IMR-90 (cell line): ENCODE measurements around the gene DIP2A. TPM values are rescaled to one million over a fixed set of nuclear protein-coding genes. Genes with fewer than 3 reads are reported as not detected.

ENCODE experiments used
- ATAC-seq: fragments of 200-7000 bp; cut with Tn5 transposase; 2 replicates; pipeline ENCODE4 v1.9.1; 2020; ENCODE audit warnings: low read depth, mild to moderate bottlenecking, moderate library complexity
- BruUV-seq: library from RNA; stranded (reverse); fragments of 400-500 nt; replicated peaks from 2 replicates; lab custom pipeline; 2021; lab: Mats Ljungman, UMichigan
- CTCF ChIA-PET: fragments of 300-600 bp; formaldehyde crosslinking; extraction: SDS; loops from one replicate; lab custom pipeline; 2021; ENCODE audit warnings: antibody characterized with exemption; lab: Yijun Ruan, JAX
- POLR2A ChIA-PET: fragments of 300-600 bp; sonication (Branson Sonifier 250); formaldehyde crosslinking; loops from one replicate; lab custom pipeline; 2022; ENCODE audit warnings: antibody characterized with exemption; ENCODE audit not compliant: unreplicated experiment; lab: Charles Lee
- DNase-seq: peaks from one replicate; pipeline ENCODE4 v3.0.0; 2013
- H2AFZ ChIP-seq: replicated peaks from 2 replicates; pipeline ENCODE3; 2013; ENCODE audit warnings: low read length, mild to moderate bottlenecking; ENCODE audit not compliant: poor library complexity
- H2AK5ac ChIP-seq: 2 replicates; pipeline ENCODE4 v1.6.1; 2013; ENCODE audit warnings: low read depth, low read length, inconsistent platforms
- H2AK9ac ChIP-seq: replicated peaks from 2 replicates; pipeline ENCODE3; 2013; ENCODE audit warnings: mild to moderate bottlenecking, low read depth, low read length, moderate library complexity; ENCODE audit not compliant: poor library complexity
- H2BK120ac ChIP-seq: 2 replicates; pipeline ENCODE4 v1.6.1; 2013; ENCODE audit warnings: low read depth, low read length, inconsistent platforms
- H2BK15ac ChIP-seq: 3 replicates; pipeline ENCODE4 v1.6.1; 2013; ENCODE audit warnings: low read depth, low read length, inconsistent platforms
- H2BK20ac ChIP-seq: 2 replicates; pipeline ENCODE4 v1.6.1; 2013; ENCODE audit warnings: low read depth, mild to moderate bottlenecking, inconsistent platforms, low read length, moderate library complexity
- H2BK5ac ChIP-seq: 2 replicates; pipeline ENCODE4 v1.6.1; 2013; ENCODE audit warnings: mild to moderate bottlenecking, low read depth, low read length, inconsistent platforms; ENCODE audit not compliant: poor library complexity, severe bottlenecking
- H3K14ac ChIP-seq: replicated peaks from 2 replicates; pipeline ENCODE4 v1.6.1; 2013; ENCODE audit warnings: low read depth, low read length, inconsistent platforms
- H3K18ac ChIP-seq: 2 replicates; pipeline ENCODE4 v1.6.1; 2013; ENCODE audit warnings: low read depth, low read length, control low read depth
- H3K23ac ChIP-seq: 2 replicates; pipeline ENCODE4 v1.6.1; 2013; ENCODE audit warnings: low read depth, low read length, inconsistent platforms
- H3K27ac ChIP-seq: 2 replicates; pipeline ENCODE4 v1.5.1; 2013; ENCODE audit warnings: mild to moderate bottlenecking, control low read depth, low read length; ENCODE audit not compliant: insufficient read depth
- H3K27me3 ChIP-seq: 2 replicates; pipeline ENCODE4 v1.6.1; 2013; ENCODE audit warnings: low read length; ENCODE audit not compliant: control insufficient read depth, insufficient read depth
- H3K36me3 ChIP-seq: 2 replicates; pipeline ENCODE4 v1.6.1; 2013; ENCODE audit warnings: low read length, mixed read lengths; ENCODE audit not compliant: control insufficient read depth, insufficient read depth
- H3K4ac ChIP-seq: 2 replicates; pipeline ENCODE4 v1.6.1; 2013; ENCODE audit warnings: low read depth, low read length, inconsistent platforms
- H3K4me1 ChIP-seq: 2 replicates; pipeline ENCODE4 v1.6.1; 2013; ENCODE audit warnings: low read length, mixed read lengths; ENCODE audit not compliant: control insufficient read depth, insufficient read depth
- H3K4me2 ChIP-seq: 2 replicates; pipeline ENCODE4 v1.6.1; 2013; ENCODE audit warnings: low read depth, mild to moderate bottlenecking, control low read depth, low read length, moderate library complexity
- H3K4me3 ChIP-seq: 2 replicates; pipeline ENCODE4 v1.5.1; 2013; ENCODE audit warnings: low read depth, mild to moderate bottlenecking, control low read depth, low read length, moderate library complexity; ENCODE audit not compliant: insufficient read depth
- H3K56ac ChIP-seq: 2 replicates; pipeline ENCODE4 v1.6.1; 2013; ENCODE audit warnings: low read length, inconsistent platforms; ENCODE audit not compliant: insufficient read depth; ENCODE audit errors: extremely low read depth
- H3K79me1 ChIP-seq, 2 experiments: 2 replicates each; pipeline ENCODE4 v1.6.1; 2013; ENCODE audit warnings: low read length in 2 of 2, inconsistent platforms in 1 of 2, low read depth in 1 of 2
- H3K9ac ChIP-seq: 2 replicates; pipeline ENCODE4 v1.6.1; 2013; ENCODE audit warnings: low read depth, low read length, control low read depth
- H3K9me1 ChIP-seq: 2 replicates; pipeline ENCODE4 v1.6.1; 2013; ENCODE audit warnings: low read length, inconsistent platforms; ENCODE audit not compliant: insufficient read depth
- H3K9me3 ChIP-seq: 2 replicates; pipeline ENCODE4 v1.6.1; 2013; ENCODE audit warnings: low read length; ENCODE audit not compliant: control insufficient read depth, insufficient read depth
- H4K20me1 ChIP-seq: 2 replicates; pipeline ENCODE4 v1.6.1; 2013; ENCODE audit warnings: low read length, inconsistent platforms; ENCODE audit not compliant: insufficient read depth
- H4K5ac ChIP-seq: 2 replicates; pipeline ENCODE4 v1.6.1; 2013; ENCODE audit warnings: mild to moderate bottlenecking, low read depth, low read length, control low read depth
- H4K8ac ChIP-seq, 2 experiments: 2 replicates each; pipeline ENCODE4 v1.6.1; 2013; ENCODE audit warnings: low read depth in 2 of 2, low read length in 2 of 2, control low read depth in 1 of 2, inconsistent platforms in 1 of 2
- H4K91ac ChIP-seq: 2 replicates; pipeline ENCODE4 v1.6.1; 2013; ENCODE audit warnings: low read depth, low read length, inconsistent platforms; ENCODE audit not compliant: insufficient read depth
- BHLHE40 ChIP-seq: fragments of 150-350 bp; IDR thresholded peaks from 2 replicates; pipeline ENCODE4 v1.6.1; 2016; ENCODE audit warnings: mild to moderate bottlenecking, low read depth, low read length
- CEBPB ChIP-seq: IDR thresholded peaks from 2 replicates; pipeline ENCODE4 v1.6.1; 2012; ENCODE audit warnings: low read depth, low read length, improper control_type of control experiment
- CHD1 ChIP-seq: IDR thresholded peaks from 2 replicates; pipeline ENCODE4 v1.6.1; 2012; ENCODE audit warnings: low read depth, low read length, improper control_type of control experiment
- CTCF ChIP-seq: conservative IDR thresholded peaks from 2 replicates; pipeline ENCODE4 v1.5.1; 2012; ENCODE audit warnings: mild to moderate bottlenecking, low read depth, low read length, improper control_type of control experiment
- ELK1 ChIP-seq: fragments of 150-350 bp; IDR thresholded peaks from 2 replicates; pipeline ENCODE4 v1.6.1; 2016; ENCODE audit warnings: low read depth, mild to moderate bottlenecking, low read length, moderate library complexity, borderline replicate concordance
- FOS ChIP-seq: fragments of 150-350 bp; IDR thresholded peaks from 2 replicates; pipeline ENCODE4 v1.6.1; 2016; ENCODE audit warnings: low read depth, low read length
- MAFK ChIP-seq: IDR thresholded peaks from 2 replicates; pipeline ENCODE4 v1.6.1; 2012; ENCODE audit warnings: low read depth, low read length, improper control_type of control experiment
- MAZ ChIP-seq: IDR thresholded peaks from 2 replicates; pipeline ENCODE4 v1.6.1; 2012; ENCODE audit warnings: low read depth, mild to moderate bottlenecking, low read length, improper control_type of control experiment, moderate library complexity, borderline replicate concordance
- MXI1 ChIP-seq: IDR thresholded peaks from 2 replicates; pipeline ENCODE4 v1.6.1; 2012; ENCODE audit warnings: low read depth, mild to moderate bottlenecking, low read length, moderate library complexity, borderline replicate concordance
- NFE2L2 ChIP-seq: fragments of 150-350 bp; IDR thresholded peaks from 2 replicates; pipeline ENCODE4 v1.6.1; 2016; ENCODE audit warnings: low read depth, mild to moderate bottlenecking, low read length
- POLR2A ChIP-seq: IDR thresholded peaks from 2 replicates; pipeline ENCODE4 v1.6.1; 2012; ENCODE audit warnings: mild to moderate bottlenecking, low read depth, low read length
- RAD21 ChIP-seq: IDR thresholded peaks from 2 replicates; pipeline ENCODE4 v1.6.1; 2012; ENCODE audit warnings: low read length, improper control_type of control experiment
- RCOR1 ChIP-seq: IDR thresholded peaks from 2 replicates; pipeline ENCODE4 v1.6.1; 2012; ENCODE audit warnings: mild to moderate bottlenecking, low read length, improper control_type of control experiment; ENCODE audit not compliant: insufficient replicate concordance
- RFX5 ChIP-seq: IDR thresholded peaks from 2 replicates; pipeline ENCODE4 v1.8.0; 2012; ENCODE audit warnings: low read depth, mild to moderate bottlenecking, low read length, moderate library complexity
- SMC3 ChIP-seq: fragments of 150-350 bp; IDR thresholded peaks from 2 replicates; pipeline ENCODE4 v1.6.1; 2016; ENCODE audit warnings: low read depth, mild to moderate bottlenecking, antibody characterized with exemption, low read length, moderate library complexity
- USF2 ChIP-seq: fragments of 150-350 bp; IDR thresholded peaks from 2 replicates; pipeline ENCODE4 v1.6.1; 2017; ENCODE audit warnings: mild to moderate bottlenecking, antibody characterized with exemption, low read length, low read depth
- WGBS, 2 experiments: methylation state at CpG; one replicate each; pipeline versions ENCODE4 v1.1.5 to v1.1.7; 2013; ENCODE audit warnings: missing lambda C conversion rate in 2 of 2; ENCODE audit not compliant: insufficient read length in 1 of 2; ENCODE audit errors: extremely low coverage in 2 of 2; 5-methylcytosine and 5-hydroxymethylcytosine counted together
- dilution Hi-C: fragments of 300-500 bp; cut with HindIII; formaldehyde crosslinking; loops from one replicate; pipeline ENCODE4 v1.14.3; 2018; ENCODE audit warnings: low sequenced_read_pairs; ENCODE audit not compliant: unreplicated experiment
- in situ Hi-C: fragments of 300-500 bp; cut with MboI; formaldehyde crosslinking; loops from 3 replicates; pipeline ENCODE4 v1.14.3; 2019; ENCODE audit warnings: low sequenced_read_pairs, inconsistent platforms, mixed read lengths
- intact Hi-C: fragments of 100-400 bp; cut with micrococcal nuclease; formaldehyde crosslinking; loops from 2 replicates; pipeline ENCODE4 v1.10.0; 2022
- polyA plus RNA-seq, 3 experiments: library from polyadenylated mRNA; depleted of rRNA; stranded (reverse); fragments of >200 nt; gene quantifications; 2 replicates each; pipeline ENCODE4 v1.2.3, GENCODE V29; 2012; ENCODE audit warnings: low replicate concordance in 1 of 3
- total RNA-seq: library from RNA; depleted of rRNA; stranded (reverse); fragments of >200 nt; gene quantifications from 2 replicates; pipeline ENCODE4 v1.2.3, GENCODE V29; 2012

Gene DIP2A
- total and polyA plus RNA-seq, 2 of the 4 experiments (the other 2 are of a cell fraction): 17.9 to 24.3 TPM

- no peak overlapping the region for H3K23ac ChIP-seq
- H3K9me1 ChIP-seq: peaks cover 3% of the 10 kb centered on the region
- no peak overlapping the region for H3K27ac ChIP-seq
- no peak overlapping the region for H2AK5ac ChIP-seq
- no peak for ATAC-seq
- H3K9ac ChIP-seq: no peak overlapping the region
- no peaks in the 10 kb centered on the region for H3K9me3 ChIP-seq
- H4K91ac ChIP-seq: no peak overlapping the region
- H3K56ac ChIP-seq: no peak overlapping the region
- DNase-seq: no peak
- no peak overlapping the region for H2AK9ac ChIP-seq
- H3K27me3 ChIP-seq: no peaks in the 10 kb centered on the region
- no peak overlapping the region for H2BK120ac ChIP-seq
- TF ChIP-seq ELK1 (no peak), POLR2A (no peak), USF2 (no peak), MAZ (no peak), MXI1 (no peak), CTCF (no peak), RCOR1 (no peak), CHD1 (no peak), CEBPB (no peak), MAFK (no peak), FOS (no peak), BHLHE40 (no peak), RAD21 (no peak), SMC3 (no peak), RFX5 (no peak), NFE2L2 (no peak)
- no CpG with 5 or more reads among the region's 4 CpGs for WGBS, 2 experiments
- H2BK20ac ChIP-seq: no peak overlapping the region
- no TSS peak for BruUV-seq
- no peak overlapping the region for H4K8ac ChIP-seq
- no peak overlapping the region for H3K14ac ChIP-seq
- peaks cover 3 to 4% of the 10 kb centered on the region in 2 experiments; a peak in 3 of 4 replicates for H3K79me1 ChIP-seq
- CTCF ChIA-PET: interaction anchor here (0.6 kb wide), 1 partner anchor 23 kb away, joined by 4 read pairs; no protein-coding TSS in a partner anchor
- in situ Hi-C loops: no loop called here
- intact Hi-C loops: no loop called here
- no peak overlapping the region for H2BK15ac ChIP-seq
- no peak overlapping the region for H4K5ac ChIP-seq
- no peak overlapping the region for H3K4ac ChIP-seq
- no peaks in the 10 kb centered on the region for H4K20me1 ChIP-seq
- no peak overlapping the region for H3K4me3 ChIP-seq
- H3K36me3 ChIP-seq: peaks cover 30% of the 10 kb centered on the region
- no peak overlapping the region for H2AFZ ChIP-seq
- dilution Hi-C loops: no loop called here
- peaks cover 2% of the 10 kb centered on the region; the same call in 1 of the 2 replicates for H3K4me1 ChIP-seq
- no peak overlapping the region for H2BK5ac ChIP-seq
- POLR2A ChIA-PET: no interaction called here
- H3K4me2 ChIP-seq: no peak overlapping the region
- H3K18ac ChIP-seq: no peak overlapping the region
These were observed 48.9 kb downstream of the DIP2A start for GRCh38 chr21:46507562-46507961.
